ENCODE data around the gene CHD8. TPM values are rescaled to one million over a fixed set of nuclear protein-coding genes. Genes with fewer than 3 reads are reported as not detected.

The CHD8 gene
- total RNA-seq, 2 donors from 2014 or later = 31.9 to 39.1 TPM

GRCh38 chr14:21496453-21496852, 40.5 kb upstream of the CHD8 start:
- TF ChIP-seq, protein P1, sequence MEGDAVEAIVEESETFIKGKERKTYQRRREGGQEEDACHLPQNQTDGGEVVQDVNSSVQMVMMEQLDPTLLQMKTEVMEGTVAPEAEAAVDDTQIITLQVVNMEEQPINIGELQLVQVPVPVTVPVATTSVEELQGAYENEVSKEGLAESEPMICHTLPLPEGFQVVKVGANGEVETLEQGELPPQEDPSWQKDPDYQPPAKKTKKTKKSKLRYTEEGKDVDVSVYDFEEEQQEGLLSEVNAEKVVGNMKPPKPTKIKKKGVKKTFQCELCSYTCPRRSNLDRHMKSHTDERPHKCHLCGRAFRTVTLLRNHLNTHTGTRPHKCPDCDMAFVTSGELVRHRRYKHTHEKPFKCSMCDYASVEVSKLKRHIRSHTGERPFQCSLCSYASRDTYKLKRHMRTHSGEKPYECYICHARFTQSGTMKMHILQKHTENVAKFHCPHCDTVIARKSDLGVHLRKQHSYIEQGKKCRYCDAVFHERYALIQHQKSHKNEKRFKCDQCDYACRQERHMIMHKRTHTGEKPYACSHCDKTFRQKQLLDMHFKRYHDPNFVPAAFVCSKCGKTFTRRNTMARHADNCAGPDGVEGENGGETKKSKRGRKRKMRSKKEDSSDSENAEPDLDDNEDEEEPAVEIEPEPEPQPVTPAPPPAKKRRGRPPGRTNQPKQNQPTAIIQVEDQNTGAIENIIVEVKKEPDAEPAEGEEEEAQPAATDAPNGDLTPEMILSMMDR (IDR thresholded peaks at IDR 0.05) = no peak
- DNase-seq (ENCODE audit: low spot score) = no peak
- Histone ChIP-seq H3K36me3 (peaks cover 96% of the 10 kb centered on the region), H3K27me3 (no peaks in the 10 kb centered on the region), H3K4me1 (no peaks in the 10 kb centered on the region), H3K27ac (no peak overlapping the region), H3K4me3 (no peak overlapping the region), H3K9me3 (no peaks in the 10 kb centered on the region)

GRCh38 chr14:21494902-21495762, 39.2 kb upstream of the CHD8 start:
- TF ChIP-seq, protein P1 (IDR thresholded peaks at IDR 0.05) = no peak
- H3K36me3 ChIP-seq = peaks cover 97% of the 10 kb centered on the region
- H3K4me1 ChIP-seq = no peaks in the 10 kb centered on the region
- H3K27ac ChIP-seq = no peak overlapping the region
- DNase-seq (ENCODE audit: low spot score) = no peak
- H3K9me3 ChIP-seq = no peaks in the 10 kb centered on the region
- H3K27me3 ChIP-seq = no peaks in the 10 kb centered on the region
- H3K4me3 ChIP-seq = no peak overlapping the region

DNA sequence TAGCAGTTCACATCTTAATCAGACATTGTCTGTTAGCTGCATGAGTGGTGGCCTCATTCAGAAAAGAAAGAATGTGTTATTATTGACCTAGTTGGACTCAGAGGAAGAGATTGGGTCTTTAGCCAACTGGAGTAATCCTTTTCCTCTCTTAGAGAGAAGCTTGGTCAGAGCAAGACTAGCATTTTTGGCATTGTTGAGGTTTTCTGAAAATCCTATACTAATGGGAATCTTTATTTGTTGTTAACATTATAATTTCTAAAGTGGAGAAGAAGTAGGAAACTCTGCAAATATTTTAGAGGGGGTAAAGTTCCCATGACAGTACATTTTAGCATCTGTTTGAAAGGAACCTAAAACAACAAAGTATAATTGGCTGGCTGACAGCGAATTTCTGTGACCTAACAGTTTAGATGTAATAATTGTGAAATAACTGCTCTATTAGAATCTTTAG, 30.7 kb upstream of the CHD8 start:
- Histone ChIP-seq H3K27me3 (no peaks in the 10 kb centered on the region), H3K27ac (no peak overlapping the region), H3K4me1 (no peaks in the 10 kb centered on the region), H3K9me3 (no peaks in the 10 kb centered on the region), H3K4me3 (no peak overlapping the region), H3K36me3 (peaks cover 54% of the 10 kb centered on the region)
- TF ChIP-seq, protein P1 (IDR thresholded peaks at IDR 0.05) = no peak
- DNase-seq (ENCODE audit: low spot score) = no peak

DNA sequence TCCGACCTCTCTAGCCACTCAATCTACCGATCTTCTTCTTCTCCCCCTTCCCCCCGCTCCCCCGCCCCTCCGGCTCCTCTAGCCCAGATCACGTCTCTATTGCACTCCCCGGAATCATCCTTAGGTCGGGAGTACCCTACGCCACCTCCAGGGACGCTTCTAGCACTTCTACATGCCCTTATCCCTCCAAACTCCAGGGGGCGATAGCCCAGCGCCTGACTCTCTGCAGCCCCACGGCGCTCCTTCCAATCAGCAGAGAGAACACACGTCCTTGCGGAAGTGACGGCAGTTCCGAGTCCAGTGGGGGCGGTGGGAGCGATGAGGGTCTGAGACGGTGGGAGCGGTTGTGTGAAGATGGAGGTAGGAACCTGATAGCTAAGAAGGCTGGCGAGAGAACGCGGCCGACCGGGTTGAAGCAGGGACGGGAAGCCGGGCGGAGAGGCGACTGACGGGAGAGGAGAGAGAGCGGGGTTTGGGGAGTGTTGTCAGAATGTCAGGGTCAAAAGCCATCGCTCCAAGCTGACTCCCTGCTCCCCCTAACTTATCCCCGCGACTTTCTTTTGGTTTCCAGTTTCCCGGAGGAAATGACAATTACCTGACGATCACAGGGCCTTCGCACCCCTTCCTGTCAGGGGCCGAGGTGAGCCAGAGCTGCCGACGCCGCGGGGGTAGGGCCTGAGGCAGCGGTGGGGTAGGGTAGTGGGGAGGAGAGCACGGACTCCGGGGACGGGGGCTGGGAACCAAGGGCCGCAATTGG, 21.2 kb upstream of the CHD8 start, which contains the start of the genes RAB2B and TOX4:
RAB2B (minus strand) TSS at position 35 of the 757 bp plus-strand sequence. CDS start 87 bp downstream, outside the sequence.
TOX4 (plus strand) TSS at position 271 of the 757 bp plus-strand sequence; CDS start at position 355, 84 bp downstream.
- Histone ChIP-seq H3K4me3 (peak within 1 kb of the TSS; percentile 79 to 81), H3K9me3 (no peaks in the 10 kb centered on the region), H3K27me3 (no peaks in the 10 kb centered on the region), H3K27ac (peak within 1 kb of the TSS; percentile 83 to 85), H3K36me3 (peaks cover 11% of the 10 kb centered on the region), H3K4me1 (peaks cover 0 to 23% of the 10 kb centered on the region in 2 donors)
- TF ChIP-seq, protein P1 (IDR thresholded peaks at IDR 0.05) = peak; percentile 93 to 97
- peak; percentile 94 for DNase-seq (ENCODE audit: low spot score)

DNA sequence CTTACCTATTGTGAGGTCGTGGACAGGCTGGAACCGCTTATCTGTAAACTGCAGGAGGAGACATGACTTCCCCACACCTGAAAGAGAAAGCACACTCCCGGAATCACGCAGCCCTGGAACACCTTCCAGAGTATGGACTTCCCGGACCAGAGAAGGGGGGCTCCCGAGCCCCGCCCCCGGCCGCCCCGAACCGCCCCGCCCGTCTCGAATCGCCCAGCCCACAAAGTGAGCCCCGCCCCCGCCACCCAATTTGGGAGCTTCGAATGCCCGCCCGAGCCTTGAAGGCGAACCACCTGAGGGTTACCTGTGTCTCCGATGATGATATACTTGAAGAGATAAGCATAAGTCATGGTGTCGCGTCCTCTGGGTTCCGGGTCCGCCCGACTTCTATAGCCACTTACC, 20.6 kb upstream of the CHD8 start:
- TF ChIP-seq, protein P1 (IDR thresholded peaks at IDR 0.05) = no peak
- peak overlapping the region; percentile 79 to 81 for H3K4me3 ChIP-seq
- H3K4me1 ChIP-seq = peaks cover 0 to 23% of the 10 kb centered on the region in 2 donors
- peak; percentile 85 for DNase-seq (ENCODE audit: low spot score)
- no peaks in the 10 kb centered on the region for H3K27me3 ChIP-seq
- peak overlapping the region; percentile 83 to 85 for H3K27ac ChIP-seq
- peaks cover 11% of the 10 kb centered on the region for H3K36me3 ChIP-seq
- H3K9me3 ChIP-seq = no peaks in the 10 kb centered on the region
